Right hindlimb (tissue), 1 donor: ENCODE measurements around the gene CPED1.
"Not testable (repeated sequence)": the region's sequence is repeated elsewhere in the genome, so short reads cannot be mapped to it uniquely, and the experiment has no call there.

Source experiments
- DNase-seq: peaks from one replicate; pipeline ENCODE4 v3.0.0-alpha.2; 2018

CPED1 gene

GRCh38 chr7:121158665-121159064 is 170.2 kb downstream of the CPED1 start:
- no peak for DNase-seq

- no peak for DNase-seq
Measured at GRCh38 chr7:121159553-121159952, 171.0 kb downstream of the CPED1 start.

GRCh38 chr7:121160150-121161008 is 171.9 kb downstream of the CPED1 start:
- DNase-seq, result no peak

GRCh38 chr7:121163699-121164098 is 175.2 kb downstream of the CPED1 start:
- no peak for DNase-seq

GRCh38 chr7:121164247-121164646 is 175.7 kb downstream of the CPED1 start:
- DNase-seq, result no peak

GRCh38 chr7:121166916-121167315 is 178.4 kb downstream of the CPED1 start:
- DNase-seq, result no peak

- no peak for DNase-seq
Measured at GRCh38 chr7:121167971-121168370, 179.5 kb downstream of the CPED1 start.

- no peak for DNase-seq
Measured at GRCh38 chr7:121169469-121169868, 181.0 kb downstream of the CPED1 start.

- no peak for DNase-seq
Measured at GRCh38 chr7:121172484-121172883, 184.0 kb downstream of the CPED1 start.

- DNase-seq, result no peak
Measured at GRCh38 chr7:121175826-121176225, 187.3 kb downstream of the CPED1 start.

- no peak for DNase-seq
Measured at GRCh38 chr7:121178452-121178851, 189.9 kb downstream of the CPED1 start.

GRCh38 chr7:121178869-121179497 is 190.5 kb downstream of the CPED1 start:
- no peak for DNase-seq

- no peak for DNase-seq
Measured at GRCh38 chr7:121180436-121181063, 192.0 kb downstream of the CPED1 start.

- no peak for DNase-seq
Measured at GRCh38 chr7:121181357-121181756, 192.8 kb downstream of the CPED1 start.

GRCh38 chr7:121182281-121182680 is 193.8 kb downstream of the CPED1 start:
- no peak for DNase-seq

GRCh38 chr7:121182902-121183301 is 194.4 kb downstream of the CPED1 start:
- DNase-seq, result no peak

- DNase-seq, result not testable (repeated sequence)
Measured at GRCh38 chr7:121183883-121184282, 195.4 kb downstream of the CPED1 start.

GRCh38 chr7:121186746-121187145 is 198.2 kb downstream of the CPED1 start:
- DNase-seq, result no peak

- DNase-seq, result no peak
Measured at GRCh38 chr7:121187222-121187621, 198.7 kb downstream of the CPED1 start.

GRCh38 chr7:121187676-121188075 is 199.2 kb downstream of the CPED1 start:
- no peak for DNase-seq

GRCh38 chr7:121192834-121193233 is 204.3 kb downstream of the CPED1 start:
- no peak for DNase-seq

- DNase-seq, result no peak
Measured at GRCh38 chr7:121195010-121195409, 206.5 kb downstream of the CPED1 start.

- peak; percentile 28 for DNase-seq
Measured at GRCh38 chr7:121195874-121196273, 207.4 kb downstream of the CPED1 start.

GRCh38 chr7:121196286-121196685 is 207.8 kb downstream of the CPED1 start:
- no peak for DNase-seq
